ENCODE data around the gene ERAP2. TPM values are rescaled to one million over a fixed set of nuclear protein-coding genes. Genes with fewer than 3 reads are reported as not detected.
A peak's percentile ranks its signal among the peaks of the same experiment; 100 is the strongest.
"Not testable (repeated sequence)": the region's sequence is repeated elsewhere in the genome, so short reads cannot be mapped to it uniquely, and the experiment has no call there.

The ERAP2 gene
- total and polyA plus RNA-seq, 12 donors: 0.92 to 29.7 (median 5.5) TPM

DNA sequence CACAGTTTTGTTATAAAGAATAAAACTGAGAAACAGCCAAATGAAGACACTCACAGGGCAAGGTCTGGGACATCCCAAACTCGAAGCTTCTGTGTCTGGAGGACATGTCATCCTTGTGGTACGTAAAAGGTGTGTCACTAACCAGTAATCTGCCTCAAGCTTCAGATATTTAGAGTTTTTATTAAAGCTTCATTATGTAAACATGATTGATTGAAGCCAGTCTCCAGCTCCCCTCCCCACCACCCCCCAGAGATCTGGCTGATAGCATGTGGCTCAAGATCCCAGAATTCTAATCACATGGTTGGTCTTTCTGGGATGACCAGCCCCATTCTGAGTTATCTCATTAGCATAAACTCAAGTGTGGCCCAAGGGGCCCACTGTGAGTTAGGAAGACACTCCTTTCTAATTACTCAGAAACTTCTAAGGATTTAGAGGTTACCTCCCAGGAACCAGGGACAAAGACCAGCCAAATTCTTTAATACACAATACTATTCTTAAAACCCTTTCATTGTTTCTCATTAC lies 37.2 kb upstream of the ERAP2 start:
- Histone ChIP-seq H3K36me3 (no peaks in the 10 kb centered on the region), H3K4me1 (no peaks in the 10 kb centered on the region), H3K27ac (no peak overlapping the region), H3K27me3 (no peaks in the 10 kb centered on the region), H3K9me3 (no peaks in the 10 kb centered on the region), H3K4me3 (no peak overlapping the region)
- ATAC-seq: no peak
- DNase-seq: no peak
- TF ChIP-seq, protein P1, sequence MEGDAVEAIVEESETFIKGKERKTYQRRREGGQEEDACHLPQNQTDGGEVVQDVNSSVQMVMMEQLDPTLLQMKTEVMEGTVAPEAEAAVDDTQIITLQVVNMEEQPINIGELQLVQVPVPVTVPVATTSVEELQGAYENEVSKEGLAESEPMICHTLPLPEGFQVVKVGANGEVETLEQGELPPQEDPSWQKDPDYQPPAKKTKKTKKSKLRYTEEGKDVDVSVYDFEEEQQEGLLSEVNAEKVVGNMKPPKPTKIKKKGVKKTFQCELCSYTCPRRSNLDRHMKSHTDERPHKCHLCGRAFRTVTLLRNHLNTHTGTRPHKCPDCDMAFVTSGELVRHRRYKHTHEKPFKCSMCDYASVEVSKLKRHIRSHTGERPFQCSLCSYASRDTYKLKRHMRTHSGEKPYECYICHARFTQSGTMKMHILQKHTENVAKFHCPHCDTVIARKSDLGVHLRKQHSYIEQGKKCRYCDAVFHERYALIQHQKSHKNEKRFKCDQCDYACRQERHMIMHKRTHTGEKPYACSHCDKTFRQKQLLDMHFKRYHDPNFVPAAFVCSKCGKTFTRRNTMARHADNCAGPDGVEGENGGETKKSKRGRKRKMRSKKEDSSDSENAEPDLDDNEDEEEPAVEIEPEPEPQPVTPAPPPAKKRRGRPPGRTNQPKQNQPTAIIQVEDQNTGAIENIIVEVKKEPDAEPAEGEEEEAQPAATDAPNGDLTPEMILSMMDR (IDR thresholded peaks at IDR 0.05): no peak
- intact Hi-C loops (cut with DNase I): no loop called here
- 93 to 98% methylated on average over 2 of the region's 2 CpGs for WGBS, 2 donors

DNA sequence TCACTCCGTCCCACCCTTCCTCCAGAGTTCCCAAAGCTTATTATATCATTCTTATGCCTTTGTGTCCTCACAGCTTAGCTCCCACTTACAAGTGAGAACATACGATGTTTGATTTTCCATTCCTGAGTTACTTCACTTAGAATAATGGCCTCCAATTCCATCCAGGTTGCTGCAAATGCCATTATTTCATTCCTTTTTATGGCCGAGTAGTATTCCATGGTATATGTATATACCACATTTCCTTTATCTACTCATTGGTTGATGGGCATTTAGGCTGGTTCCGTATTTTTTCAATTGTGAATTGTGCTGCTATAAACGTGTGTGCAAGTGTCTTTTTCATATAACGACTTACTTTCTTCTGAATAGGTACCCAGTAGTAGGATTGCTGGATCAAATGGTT lies 34.4 kb upstream of the ERAP2 start:
- H3K27me3 ChIP-seq; DNase-seq; H3K27ac ChIP-seq; ATAC-seq; H3K4me1 ChIP-seq; H3K4me3 ChIP-seq; intact Hi-C loops (cut with DNase I); H3K9me3 ChIP-seq; H3K36me3 ChIP-seq: not testable (repeated sequence)
- WGBS, 2 donors: 75% methylated on average over 6 of the region's 6 CpGs

- no peak for ATAC-seq
- intact Hi-C loops (cut with DNase I): no loop called here
- H3K27me3 ChIP-seq: no peaks in the 10 kb centered on the region
- H3K27ac ChIP-seq: no peak overlapping the region
- TF ChIP-seq, protein P1 (IDR thresholded peaks at IDR 0.05): no peak
- WGBS, 2 donors: 65 to 78% methylated on average over 3 of the region's 3 CpGs
- DNase-seq: no peak
- H3K4me3 ChIP-seq: peak overlapping the region in 3 of 10 donors; percentile 11 to 23 (median 13)
- no peaks in the 10 kb centered on the region for H3K9me3 ChIP-seq
- H3K4me1 ChIP-seq: no peaks in the 10 kb centered on the region
- no peaks in the 10 kb centered on the region for H3K36me3 ChIP-seq
These were observed 33.2 kb upstream of the ERAP2 start for GRCh38 chr5:96843140-96843539.

- TF ChIP-seq, protein P1 (IDR thresholded peaks at IDR 0.05): no peak
- DNase-seq: no peak
- Histone ChIP-seq H3K4me1 (no peaks in the 10 kb centered on the region), H3K27me3 (no peaks in the 10 kb centered on the region), H3K9me3 (peaks cover 0 to 7% (median 0%) of the 10 kb centered on the region in 11 donors), H3K36me3 (no peaks in the 10 kb centered on the region), H3K4me3 (no peak overlapping the region), H3K27ac (no peak overlapping the region)
- ATAC-seq: no peak
- 89 to 92% methylated on average over 4 of the region's 4 CpGs for WGBS, 2 donors
- intact Hi-C loops (cut with DNase I): no loop called here
These were observed 31.8 kb upstream of the ERAP2 start for GRCh38 chr5:96844481-96844990.

- WGBS, 2 donors: 66 to 75% methylated on average over 7 of the region's 7 CpGs
- Histone ChIP-seq H3K4me1 (peaks cover 0 to 6% (median 0%) of the 10 kb centered on the region in 9 donors), H3K27ac (no peak overlapping the region), H3K9me3 (peaks cover 0 to 12% (median 0%) of the 10 kb centered on the region in 11 donors), H3K27me3 (no peaks in the 10 kb centered on the region), H3K36me3 (no peaks in the 10 kb centered on the region), H3K4me3 (no peak overlapping the region)
- TF ChIP-seq, protein P1 (IDR thresholded peaks at IDR 0.05): no peak
- DNase-seq: no peak
- intact Hi-C loops (cut with DNase I): no loop called here
- ATAC-seq: no peak
These were observed 24.8 kb upstream of the ERAP2 start for GRCh38 chr5:96851312-96852062.

Data from heart right ventricle (tissue), 16 donors.